Activated T-cell treated with anti-CD3 and anti-CD28 coated beads for 1 hour (primary cell): Measurements from ENCODE around the gene PLIN4.
"Not testable (repeated sequence)": the region's sequence is repeated elsewhere in the genome, so short reads cannot be mapped to it uniquely, and the experiment has no call there.

ENCODE experiments used
- DNase-seq: peaks from one replicate; pipeline ENCODE4 v3.0.0-alpha.2; 2020; ENCODE audit warnings: low read depth

Gene PLIN4, protein sequence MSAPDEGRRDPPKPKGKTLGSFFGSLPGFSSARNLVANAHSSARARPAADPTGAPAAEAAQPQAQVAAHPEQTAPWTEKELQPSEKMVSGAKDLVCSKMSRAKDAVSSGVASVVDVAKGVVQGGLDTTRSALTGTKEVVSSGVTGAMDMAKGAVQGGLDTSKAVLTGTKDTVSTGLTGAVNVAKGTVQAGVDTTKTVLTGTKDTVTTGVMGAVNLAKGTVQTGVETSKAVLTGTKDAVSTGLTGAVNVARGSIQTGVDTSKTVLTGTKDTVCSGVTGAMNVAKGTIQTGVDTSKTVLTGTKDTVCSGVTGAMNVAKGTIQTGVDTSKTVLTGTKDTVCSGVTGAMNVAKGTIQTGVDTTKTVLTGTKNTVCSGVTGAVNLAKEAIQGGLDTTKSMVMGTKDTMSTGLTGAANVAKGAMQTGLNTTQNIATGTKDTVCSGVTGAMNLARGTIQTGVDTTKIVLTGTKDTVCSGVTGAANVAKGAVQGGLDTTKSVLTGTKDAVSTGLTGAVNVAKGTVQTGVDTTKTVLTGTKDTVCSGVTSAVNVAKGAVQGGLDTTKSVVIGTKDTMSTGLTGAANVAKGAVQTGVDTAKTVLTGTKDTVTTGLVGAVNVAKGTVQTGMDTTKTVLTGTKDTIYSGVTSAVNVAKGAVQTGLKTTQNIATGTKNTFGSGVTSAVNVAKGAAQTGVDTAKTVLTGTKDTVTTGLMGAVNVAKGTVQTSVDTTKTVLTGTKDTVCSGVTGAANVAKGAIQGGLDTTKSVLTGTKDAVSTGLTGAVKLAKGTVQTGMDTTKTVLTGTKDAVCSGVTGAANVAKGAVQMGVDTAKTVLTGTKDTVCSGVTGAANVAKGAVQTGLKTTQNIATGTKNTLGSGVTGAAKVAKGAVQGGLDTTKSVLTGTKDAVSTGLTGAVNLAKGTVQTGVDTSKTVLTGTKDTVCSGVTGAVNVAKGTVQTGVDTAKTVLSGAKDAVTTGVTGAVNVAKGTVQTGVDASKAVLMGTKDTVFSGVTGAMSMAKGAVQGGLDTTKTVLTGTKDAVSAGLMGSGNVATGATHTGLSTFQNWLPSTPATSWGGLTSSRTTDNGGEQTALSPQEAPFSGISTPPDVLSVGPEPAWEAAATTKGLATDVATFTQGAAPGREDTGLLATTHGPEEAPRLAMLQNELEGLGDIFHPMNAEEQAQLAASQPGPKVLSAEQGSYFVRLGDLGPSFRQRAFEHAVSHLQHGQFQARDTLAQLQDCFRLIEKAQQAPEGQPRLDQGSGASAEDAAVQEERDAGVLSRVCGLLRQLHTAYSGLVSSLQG (N-terminal part only)

DNA sequence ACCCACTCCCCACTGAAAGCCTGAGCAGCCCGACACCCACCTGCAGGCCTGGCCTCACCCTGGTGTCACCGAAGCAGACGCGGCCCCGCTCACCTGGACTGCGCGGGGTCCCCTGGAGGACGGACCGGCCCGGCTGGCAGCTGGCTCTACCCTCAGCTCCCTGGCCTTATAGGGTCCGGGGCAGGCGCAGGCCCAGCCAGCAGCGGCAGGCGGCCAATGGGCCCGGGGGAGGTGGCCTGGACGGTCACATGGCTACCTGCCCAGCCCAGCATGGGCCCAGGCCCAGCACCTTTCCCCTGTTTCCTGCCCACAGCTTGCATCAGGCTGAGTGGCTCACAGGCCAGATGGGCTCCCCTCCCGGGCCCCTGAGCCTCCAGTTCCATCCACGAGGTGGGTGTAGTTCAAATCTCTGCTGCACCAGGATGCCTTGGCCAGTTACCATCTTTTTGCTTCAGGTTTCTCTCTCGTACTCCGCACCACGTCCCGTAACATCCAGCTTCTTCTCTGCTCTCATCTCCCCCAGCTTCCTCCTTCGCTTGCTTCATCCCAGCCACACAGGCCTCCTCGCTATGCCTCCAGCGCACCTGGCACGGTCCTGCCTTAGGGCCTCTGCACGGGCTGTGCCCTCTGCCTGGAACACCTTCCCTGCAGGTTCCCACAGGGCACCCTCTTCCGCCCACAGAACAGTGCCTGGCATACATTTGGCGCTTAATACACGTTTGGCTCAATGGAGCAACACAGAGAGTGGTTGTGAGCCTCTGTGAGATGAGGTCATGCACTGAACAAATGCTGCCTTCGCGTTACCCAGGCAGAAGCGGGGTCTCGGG, at the start of gene PLIN4:
Gene PLIN4 (minus strand): TSS at position 142 of the 827 bp plus-strand sequence. CDS start 214 bp downstream, outside the sequence.
- no peak for DNase-seq

DNA sequence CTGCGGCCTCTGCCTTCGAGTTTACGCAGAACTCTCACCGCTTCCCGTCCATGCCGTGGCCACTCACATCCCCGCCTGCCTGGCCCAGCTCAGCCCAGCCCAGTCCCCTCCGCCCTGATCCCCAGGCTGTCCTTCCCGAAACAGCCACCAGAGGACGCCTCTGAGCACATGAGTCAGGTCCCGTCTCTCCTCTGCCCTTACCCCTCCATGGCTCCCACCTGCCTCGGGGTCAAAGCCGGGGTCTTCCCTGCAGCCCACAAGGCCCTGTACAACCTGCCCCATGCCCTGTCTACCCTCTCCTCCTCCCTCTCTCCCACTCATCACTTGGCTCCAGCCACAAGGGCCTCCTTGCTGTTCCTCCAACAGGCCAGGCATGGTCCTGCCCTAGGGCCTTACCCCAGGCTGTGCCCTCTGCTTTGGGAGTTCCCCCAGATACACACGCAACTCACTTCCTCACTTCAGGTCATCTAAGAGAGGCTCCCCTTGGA, 49.3 kb upstream of the PLIN4 start:
- DNase-seq, result peak; percentile 59

DNA sequence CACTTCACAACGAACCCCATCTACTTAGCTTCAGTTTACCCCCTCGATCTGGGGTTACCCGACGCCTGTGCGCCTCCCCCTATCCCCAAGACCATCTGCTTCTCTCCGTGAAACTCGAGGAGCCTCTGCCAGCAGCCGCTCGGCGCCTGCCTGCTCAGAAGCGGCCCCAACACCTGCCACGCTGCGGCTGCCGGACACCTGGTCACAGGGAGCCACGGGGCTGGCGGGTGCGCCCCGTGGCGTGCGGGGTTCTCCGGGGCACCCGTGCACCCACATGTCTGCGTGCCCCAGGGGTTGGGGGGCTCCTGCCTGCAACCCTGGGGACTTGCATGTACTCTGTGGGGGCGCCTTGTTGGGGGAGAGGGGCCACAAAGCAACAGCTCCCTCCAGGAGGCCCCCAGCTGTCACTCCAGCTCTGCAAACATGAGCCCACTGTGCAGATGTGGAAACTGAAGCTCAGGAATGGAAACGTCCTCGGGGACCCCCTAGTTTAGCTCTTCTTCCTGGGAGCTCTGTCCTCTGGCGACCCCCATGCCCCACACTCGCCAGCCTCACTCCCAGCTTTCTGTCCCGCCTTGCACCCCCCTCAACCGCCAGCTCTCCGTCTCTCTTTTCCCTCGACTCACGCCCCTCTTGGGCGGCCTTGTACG, 48.2 kb upstream of the PLIN4 start:
- no peak for DNase-seq

DNA sequence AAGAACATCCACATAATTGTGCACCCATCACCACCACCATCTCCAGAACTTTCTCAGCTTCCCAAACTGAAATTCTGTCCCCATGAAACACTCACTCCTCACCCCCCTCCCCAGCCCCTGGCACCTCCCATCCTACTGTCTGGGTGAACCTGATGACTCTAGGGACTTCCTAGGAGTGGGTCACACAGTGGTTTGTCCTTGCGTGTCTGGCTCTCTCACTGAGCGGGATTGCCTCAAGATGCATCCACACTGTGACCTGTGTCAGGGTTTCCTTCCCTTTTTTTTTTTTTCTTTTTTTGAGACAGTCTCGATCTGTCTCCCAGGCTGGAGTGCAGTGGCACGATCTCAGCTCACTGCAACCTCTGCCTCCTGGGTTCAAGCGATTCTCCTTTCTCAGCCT, 45.3 kb upstream of the PLIN4 start:
- DNase-seq, result not testable (repeated sequence)

DNA sequence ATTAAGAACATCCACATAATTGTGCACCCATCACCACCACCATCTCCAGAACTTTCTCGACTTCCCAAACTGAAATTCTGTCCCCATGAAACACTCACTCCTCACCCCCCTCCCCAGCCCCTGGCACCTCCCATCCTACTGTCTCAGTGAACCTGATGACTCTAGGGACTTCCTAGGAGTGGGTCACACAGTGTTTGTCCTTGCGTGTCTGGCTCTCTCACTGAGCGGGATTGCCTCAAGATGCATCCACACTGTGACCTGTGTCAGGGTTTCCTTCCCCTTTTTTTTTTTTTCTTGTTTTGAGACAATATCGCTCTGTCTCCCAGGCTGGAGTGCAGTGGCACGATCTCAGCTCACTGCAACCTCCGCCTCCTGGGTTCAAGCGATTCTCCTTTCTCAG, 43.8 kb upstream of the PLIN4 start:
- DNase-seq, result not testable (repeated sequence)

DNA sequence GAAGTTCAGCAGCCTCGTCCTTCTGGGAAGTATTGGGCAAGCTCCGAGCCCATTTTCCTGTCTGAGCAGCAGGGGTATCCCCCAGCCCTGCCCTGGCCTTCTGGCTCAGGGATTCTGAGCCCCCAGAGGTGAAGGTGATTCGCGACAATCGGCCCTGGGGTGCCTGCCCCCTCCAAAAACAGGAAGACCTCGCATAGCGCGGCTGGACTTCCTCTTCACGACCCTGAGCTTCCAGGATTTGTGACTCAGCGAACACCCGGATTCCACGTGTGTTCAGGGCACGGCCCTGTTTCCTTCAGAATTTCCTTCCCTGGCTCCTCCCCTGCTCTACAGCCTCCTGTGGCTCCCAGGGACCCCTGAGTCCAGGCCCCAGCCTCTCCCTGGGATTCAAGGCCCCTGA, 41.3 kb upstream of the PLIN4 start, which contains the start of gene SEMA6B:
Gene SEMA6B (minus strand): TSS at position 116 of the 400 bp plus-strand sequence. CDS start 1,227 bp downstream, outside the sequence.
- no peak for DNase-seq

DNA sequence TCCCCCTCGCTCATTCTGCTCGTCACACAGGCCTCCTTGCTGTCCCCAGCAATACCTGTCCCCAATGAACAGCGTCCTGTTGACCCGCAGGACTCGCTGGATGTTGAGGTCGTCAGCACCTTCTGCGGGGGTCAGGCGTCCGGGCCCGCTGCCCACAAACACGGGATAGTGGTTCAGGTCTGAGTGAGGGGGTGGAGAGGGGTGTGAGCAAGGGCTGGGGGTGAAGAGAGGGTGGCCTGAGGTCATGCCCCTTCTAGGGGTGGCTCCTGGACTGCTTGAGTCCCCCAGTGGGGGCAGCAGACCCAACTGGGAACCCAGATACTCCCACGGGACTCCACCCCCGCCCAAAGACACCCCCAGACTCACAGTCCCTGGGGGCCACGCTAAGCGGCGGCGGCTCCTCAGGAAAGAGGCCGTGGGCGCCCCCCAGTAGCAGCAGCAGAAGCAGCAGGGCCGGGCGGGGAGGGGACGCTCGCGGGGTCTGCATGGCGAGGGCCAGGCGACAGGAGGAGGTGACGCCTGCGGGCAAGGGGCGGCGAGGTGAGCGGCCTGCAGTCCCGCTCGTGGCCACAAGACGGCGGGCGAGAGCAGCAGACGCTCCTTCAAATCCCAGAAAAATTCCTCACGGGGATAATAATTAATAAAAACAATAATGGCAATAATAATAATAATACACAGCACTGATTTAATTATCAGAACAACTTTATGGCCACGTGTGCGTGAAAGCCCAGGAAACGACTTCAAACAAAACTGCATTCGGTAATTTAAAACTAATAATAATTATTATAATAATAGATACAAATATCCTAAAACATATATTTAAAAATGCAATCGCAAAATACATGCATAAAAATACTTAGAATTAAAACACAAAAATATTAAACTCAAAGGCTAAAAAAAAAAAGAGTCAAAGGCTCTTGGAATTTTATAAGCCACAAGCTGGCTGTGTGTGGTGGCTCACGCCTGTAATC, 40.0 kb upstream of the PLIN4 start:
- DNase-seq, result peak; percentile 14

DNA sequence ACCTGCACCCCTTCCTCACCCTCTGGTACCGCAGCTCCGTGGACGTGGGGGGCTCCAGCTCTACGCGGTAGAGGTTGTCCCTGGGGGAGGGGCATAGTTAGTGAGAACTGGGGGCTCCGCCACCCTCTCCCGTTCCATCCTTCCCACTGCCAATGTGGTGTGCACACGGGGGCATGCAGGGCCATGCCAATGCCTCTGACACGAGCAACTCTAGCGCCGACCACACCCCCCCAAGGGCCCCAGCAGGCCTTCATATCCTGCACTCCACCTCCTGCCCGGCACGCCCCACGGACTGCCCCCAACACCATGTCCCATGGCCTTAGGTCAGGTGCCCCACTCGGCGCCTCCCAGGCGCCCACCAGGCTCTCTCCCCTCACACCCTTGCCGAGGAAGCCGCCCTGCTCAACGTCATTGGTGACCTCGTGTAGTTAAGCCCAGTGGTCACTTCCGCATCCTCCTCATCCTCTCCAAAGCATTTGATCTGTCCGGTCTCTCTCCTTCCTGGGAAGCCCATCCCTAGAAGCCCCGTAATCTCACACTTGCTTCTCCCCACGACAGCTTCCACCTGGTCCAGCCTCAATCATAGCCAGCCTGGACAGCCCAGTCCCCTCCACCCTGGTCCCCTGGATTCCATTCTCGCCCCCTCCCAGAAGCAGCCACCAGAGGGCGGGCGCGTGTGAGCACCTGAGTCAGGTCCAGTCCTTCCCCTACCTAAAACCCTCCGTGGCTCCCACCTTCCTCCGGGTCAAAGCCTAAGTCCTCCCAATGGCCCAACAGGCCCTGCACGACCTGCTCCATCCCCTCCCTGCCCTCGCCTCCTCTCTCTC, 39.1 kb upstream of the PLIN4 start:
- peak; percentile 9 for DNase-seq

DNA sequence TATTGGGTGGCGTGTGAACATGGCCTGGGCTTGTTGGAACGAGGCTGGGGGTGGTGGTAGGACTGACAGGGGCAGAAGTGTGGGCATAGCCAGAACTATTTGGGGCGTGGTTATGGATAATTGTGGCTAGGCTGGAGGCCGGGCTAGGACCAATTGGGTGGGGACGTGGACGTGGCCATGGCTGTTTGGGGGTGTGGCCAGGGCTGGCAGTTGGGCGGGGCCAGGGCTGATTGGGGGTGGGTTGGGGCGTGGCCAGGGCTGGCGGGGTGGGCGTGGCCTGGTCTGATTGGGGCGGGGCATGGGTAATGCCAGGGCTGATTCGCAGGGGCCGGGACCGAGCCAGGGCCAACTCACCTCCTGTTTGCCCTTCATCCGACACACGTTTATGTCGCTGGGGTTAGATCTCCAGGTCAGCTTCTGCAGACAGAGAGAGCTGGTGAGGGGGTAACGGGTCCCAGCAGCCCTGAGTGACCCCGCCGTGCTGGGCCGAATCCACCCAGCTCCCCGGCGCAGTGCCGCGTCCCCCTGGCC, 38.4 kb upstream of the PLIN4 start:
- no peak for DNase-seq

DNA sequence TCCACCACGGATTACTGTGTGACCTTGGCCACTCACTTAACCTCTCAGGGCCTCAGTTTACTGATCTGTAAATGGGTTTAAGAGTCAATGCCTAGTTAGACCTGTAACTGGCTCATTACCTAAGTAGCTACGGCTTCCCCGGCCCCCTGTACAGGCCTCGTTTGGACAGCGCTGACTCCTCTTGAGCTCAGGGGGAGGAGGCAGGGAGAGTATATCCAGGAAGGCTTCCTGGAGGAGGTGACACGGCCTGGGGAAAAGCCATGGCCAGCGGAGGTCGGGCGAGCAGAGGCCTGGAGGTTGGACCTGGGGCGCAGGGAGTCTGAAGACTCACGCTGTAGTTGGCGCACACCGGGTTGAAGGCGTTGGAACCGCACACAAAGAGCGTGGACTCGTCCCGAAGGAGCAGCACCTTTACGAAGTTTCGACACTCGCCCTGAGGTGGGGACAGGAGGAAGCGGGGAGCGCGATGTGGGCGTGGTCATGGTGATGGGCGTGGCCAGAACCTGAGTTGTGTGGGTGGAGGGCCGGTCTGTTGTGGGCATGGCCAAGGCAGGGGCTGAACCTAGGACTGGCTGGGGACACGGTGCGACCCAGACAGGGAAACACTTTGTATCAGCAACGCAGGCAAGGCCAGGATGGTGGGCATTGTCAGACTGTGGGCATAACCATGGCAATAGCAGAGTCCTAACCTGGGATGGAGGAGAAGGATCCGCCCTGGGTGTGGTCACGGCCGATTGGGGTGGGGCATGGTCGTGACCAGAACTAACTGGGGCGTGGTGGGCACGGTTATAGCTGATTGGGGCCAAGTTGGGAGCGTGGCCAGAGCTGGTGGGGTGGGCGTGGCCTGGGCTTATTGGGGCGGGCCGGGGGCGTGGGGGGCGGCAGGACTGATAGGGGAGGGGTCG, 37.6 kb upstream of the PLIN4 start:
- DNase-seq, result no peak

DNA sequence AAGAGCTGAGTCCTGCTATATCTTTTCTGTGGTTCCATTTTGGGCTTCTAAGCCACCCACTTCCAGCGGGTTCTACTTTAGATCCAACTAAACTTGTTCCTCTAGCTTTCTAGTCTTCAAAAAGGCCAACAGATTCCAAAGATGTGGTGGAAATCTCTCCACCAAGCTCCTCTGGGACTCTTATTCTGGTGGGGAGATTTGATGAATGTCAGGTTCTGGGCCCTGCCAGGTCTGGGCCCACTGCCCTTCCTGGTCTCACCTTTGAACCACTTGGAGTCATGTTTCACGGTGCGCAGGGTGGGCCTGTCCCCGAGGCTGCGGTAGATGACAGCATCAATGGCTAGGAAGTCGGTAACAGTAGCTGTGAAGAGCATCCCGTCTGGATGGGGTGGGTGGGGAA, 36.4 kb upstream of the PLIN4 start:
- no peak for DNase-seq

DNA sequence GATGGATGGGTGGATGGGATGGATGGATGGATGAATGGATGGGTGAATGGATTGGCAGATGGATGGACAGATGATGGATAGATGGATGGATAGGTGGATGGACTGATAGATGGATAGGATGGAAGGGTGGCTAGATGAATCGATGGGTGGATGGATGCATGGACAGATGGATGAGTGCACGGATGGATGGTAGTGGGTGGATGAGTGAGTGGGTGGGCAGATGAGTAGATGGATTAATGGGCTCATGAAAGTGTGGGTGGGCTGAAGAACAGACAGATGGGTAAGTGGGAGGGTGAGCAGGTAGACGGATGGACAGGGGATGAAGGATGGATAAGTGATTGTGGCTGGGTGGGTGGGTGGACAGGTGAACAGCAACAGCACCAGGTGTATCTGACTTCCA, 35.5 kb upstream of the PLIN4 start:
- DNase-seq, result no peak

DNA sequence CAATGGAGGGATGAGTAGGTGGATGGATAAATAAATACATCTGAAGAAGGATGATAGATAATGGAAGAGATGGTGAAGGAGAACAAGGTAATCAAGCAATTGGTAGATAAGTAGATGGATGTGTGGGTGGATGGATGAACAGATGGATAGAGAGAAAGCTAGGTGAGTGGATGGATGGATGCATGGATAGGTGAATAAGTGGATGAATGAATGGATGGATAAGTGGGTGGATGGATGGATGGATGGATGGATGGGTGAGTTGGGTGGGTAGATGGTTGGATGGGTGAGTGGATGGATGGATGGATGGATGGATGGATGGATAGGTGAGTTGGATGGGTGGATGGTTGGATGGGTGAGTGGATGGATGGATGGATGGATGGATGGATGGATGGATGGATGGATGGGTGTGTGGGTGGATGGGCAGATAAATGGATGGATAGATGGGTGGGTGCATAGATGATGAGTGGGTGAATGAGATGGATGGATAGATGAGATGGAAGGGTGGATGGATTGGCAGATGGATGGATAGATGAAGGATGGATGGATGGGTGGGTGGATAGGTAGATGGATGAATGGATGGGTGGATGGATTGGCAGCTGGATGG, 34.9 kb upstream of the PLIN4 start:
- no peak for DNase-seq

DNA sequence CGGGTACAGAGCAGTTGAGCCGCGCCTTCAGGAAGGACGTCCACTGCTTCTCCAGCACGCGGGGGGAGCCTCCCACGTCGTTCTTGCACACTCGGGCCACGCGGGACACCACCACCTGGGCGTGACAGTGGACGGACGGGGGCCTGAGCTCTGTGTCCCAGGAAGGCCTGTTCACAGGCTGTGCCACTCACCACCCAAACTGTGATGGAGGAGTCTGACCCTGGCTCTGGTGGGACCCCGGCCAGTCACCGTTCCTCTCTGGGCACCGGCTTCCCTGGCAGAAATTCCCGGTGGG, 34.2 kb upstream of the PLIN4 start:
- no peak for DNase-seq

DNA sequence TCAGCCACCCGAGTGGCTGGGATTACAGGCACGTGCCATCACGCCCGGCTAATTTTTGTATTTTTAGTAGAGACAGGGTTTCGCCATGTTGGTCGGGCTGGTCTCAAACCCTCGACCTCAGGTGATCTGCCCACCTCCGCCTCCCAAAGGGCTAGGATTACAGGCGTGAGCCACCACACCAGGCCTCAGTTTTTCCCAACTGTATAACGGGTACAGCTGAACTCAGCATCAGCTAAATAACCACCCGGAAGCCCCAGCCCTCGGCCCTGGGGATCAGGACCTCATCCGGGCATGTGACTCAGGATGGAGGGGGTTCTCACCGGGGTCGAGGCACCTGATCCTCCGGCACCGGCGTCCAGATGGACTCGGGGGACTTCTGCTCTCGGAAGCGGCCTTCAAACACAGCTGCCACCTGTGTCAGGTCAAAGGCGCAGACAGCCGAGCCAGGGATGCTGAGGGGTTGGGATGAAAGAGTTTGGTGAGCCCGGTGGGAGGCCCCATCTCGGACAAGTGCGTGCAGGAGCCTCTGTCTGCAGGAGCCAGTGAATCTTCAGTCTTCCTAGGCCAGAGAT, 32.3 kb upstream of the PLIN4 start:
- no peak for DNase-seq

DNA sequence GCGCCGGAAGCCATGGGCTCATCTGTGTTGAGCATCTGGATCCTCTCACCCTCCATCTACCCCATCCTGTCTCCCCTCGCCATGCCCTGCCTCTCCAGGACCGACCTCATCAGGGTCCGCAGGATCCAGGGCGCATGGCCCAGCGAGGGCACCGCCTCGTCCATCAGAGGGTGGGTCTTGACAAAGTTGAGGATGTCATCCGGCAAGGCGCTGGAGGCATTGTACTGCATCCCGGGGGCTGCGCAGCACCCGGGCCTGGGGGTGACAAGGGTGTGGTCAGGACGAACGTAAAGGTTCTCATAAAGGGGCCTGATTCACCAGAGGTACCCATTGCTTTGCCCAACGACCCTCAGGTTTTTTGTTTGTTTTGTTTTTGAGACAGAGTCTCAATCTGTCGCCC, 31.7 kb upstream of the PLIN4 start:
- no peak for DNase-seq

DNA sequence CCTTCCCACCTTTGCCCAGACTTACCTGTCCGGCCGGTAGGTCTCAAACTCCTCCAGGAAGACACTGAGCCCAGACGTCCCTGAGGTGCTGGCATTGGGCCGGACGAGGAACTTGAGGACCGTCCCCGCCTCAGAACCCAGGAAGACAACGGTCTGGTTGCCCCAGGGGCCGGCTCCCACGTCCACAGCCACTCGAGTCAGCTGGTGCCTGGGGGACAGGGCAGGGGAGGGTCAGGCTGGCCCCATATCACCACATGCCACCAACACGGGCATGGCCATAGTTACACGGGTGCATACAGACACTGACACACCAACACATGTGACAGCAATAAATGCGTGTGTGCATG, 29.9 kb upstream of the PLIN4 start:
- no peak for DNase-seq
